Astrocyte of the cerebellum (primary cell): ENCODE data around the gene IQSEC1.

Source experiments
- DNase-seq: peaks from one replicate; pipeline ENCODE4 v3.0.0-alpha.2; 2011; ENCODE audit warnings: low read depth
- H3K4me3 ChIP-seq: 2 replicates; pipeline ENCODE4 v1.5.1; 2011; ENCODE audit warnings: mild to moderate bottlenecking, low read depth, low read length, moderate library complexity
- CTCF ChIP-seq: IDR thresholded peaks from 2 replicates; pipeline ENCODE4 v1.5.1; 2012; ENCODE audit warnings: low read length, low read depth, moderate library complexity, mild to moderate bottlenecking; ENCODE audit errors: missing control alignments
- in situ Hi-C: cut with HindIII; loops from 2 replicates; pipeline ENCODE4 v1.10.0; 2017; ENCODE audit warnings: low sequenced_read_pairs

Gene IQSEC1

GRCh38 chr3:13065727-13066126, 7.5 kb downstream of the IQSEC1 start:
- no peak for TF ChIP-seq CTCF
- no peak for DNase-seq
- H3K4me3 ChIP-seq: no peak overlapping the region
- in situ Hi-C loops: no loop called here

GRCh38 chr3:13064964-13065363, 8.3 kb downstream of the IQSEC1 start:
- TF ChIP-seq CTCF: no peak
- in situ Hi-C loops: no loop called here
- no peak for DNase-seq
- no peak overlapping the region for H3K4me3 ChIP-seq

DNA sequence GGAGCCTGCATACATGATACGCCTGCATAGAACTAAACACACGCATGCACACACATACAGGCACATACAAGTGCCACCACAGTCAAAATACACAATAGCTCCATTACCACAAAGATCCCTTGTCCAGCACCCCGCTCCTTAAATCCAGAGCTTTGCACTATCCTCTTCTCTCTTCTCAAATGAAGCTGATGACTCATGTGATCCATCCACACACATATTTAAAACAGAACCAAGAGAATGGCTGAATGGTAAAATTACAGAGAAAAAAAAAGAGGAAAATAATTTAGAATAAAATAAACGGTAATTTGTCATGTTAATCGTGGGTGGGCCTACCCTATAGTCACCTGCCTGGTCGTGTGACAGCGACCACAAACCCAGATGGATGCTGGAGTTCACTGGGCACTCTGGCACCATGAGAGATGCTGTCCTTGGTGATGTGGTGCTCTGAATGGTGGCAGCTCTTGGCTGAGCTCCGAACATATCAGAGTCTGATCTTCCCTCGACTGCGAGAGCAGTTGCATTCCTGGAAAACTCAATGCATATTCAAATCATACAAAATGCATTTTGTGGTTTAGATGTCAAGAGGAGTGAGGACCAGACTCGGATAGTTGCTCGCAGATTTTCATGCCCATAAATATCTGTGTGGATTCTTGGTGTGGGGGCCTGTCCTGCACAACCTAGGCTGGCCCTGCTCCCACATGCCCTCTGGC, 8.9 kb downstream of the IQSEC1 start:
- DNase-seq: no peak
- in situ Hi-C loops: no loop called here
- H3K4me3 ChIP-seq: no peak overlapping the region
- TF ChIP-seq CTCF: no peak

GRCh38 chr3:13063225-13063624, 10.0 kb downstream of the IQSEC1 start:
- no peak for TF ChIP-seq CTCF
- no peak for DNase-seq
- no peak overlapping the region for H3K4me3 ChIP-seq
- in situ Hi-C loops: no loop called here

GRCh38 chr3:13062647-13063046, 10.6 kb downstream of the IQSEC1 start:
- no peak for DNase-seq
- in situ Hi-C loops: no loop called here
- no peak for TF ChIP-seq CTCF
- H3K4me3 ChIP-seq: no peak overlapping the region

DNA sequence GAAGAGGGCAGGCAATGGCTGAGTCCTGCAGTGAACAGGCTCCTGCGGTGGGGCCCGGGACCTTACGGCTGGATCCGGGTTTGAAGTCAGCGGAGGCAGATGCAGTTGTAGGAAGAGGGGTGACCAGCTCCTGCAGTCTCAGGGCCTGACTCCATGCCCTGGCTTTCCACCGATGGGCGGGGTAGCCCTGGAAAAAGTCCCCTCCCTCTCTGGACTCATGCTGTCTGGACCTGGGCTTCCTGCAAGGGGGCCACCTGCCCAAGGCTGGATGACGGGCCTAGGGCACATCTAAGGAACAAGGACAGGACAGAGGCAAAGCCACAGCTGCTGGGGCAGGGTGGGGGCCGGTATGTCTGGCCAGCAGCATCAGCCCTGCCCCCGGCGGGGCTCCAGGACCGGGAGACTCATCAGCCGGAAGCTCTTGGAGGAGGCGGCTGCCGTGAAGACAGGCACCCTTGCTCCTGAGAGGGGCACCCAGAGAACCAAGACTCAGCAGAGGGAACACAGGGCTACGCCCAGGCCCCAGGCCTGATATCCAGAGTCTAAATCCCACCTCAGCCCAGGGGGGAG, 12.8 kb downstream of the IQSEC1 start:
- no peak for DNase-seq
- no peak overlapping the region for H3K4me3 ChIP-seq
- in situ Hi-C loops: no loop called here
- TF ChIP-seq CTCF: no peak
